Astrocyte (in vitro differentiated cells and primary cell): ENCODE data around the gene VPS13C. TPM values are rescaled to one million over a fixed set of nuclear protein-coding genes. Genes with fewer than 3 reads are reported as not detected.

Source experiments
- DNase-seq: peaks from one replicate; pipeline ENCODE4 v3.0.0-alpha.2; 2010; ENCODE audit warnings: low read depth
- FAIRE-seq: peaks from 2 replicates; lab custom pipeline; 2011; peaks lifted over from hg19 to GRCh38; lab: Jason Lieb, UNC
- H2AFZ ChIP-seq: 2 replicates; pipeline ENCODE4 v1.6.0; 2012; ENCODE audit warnings: low read depth, low read length, inconsistent platforms
- H3K27ac ChIP-seq: 2 replicates; pipeline ENCODE4 v1.5.1; 2011; ENCODE audit warnings: low read depth, low read length, inconsistent platforms
- H3K27me3 ChIP-seq: 2 replicates; pipeline ENCODE4 v1.6.0; 2011; ENCODE audit warnings: low read length, inconsistent platforms; ENCODE audit not compliant: insufficient read depth
- H3K36me3 ChIP-seq: 2 replicates; pipeline ENCODE4 v1.5.1; 2011; ENCODE audit warnings: low read length, inconsistent platforms; ENCODE audit not compliant: insufficient read depth
- H3K4me1 ChIP-seq: 2 replicates; pipeline ENCODE4 v1.5.1; 2011; ENCODE audit warnings: low read length, inconsistent platforms; ENCODE audit not compliant: insufficient read depth
- H3K4me2 ChIP-seq: 2 replicates; pipeline ENCODE4 v1.6.0; 2012; ENCODE audit warnings: low read length, inconsistent platforms
- H3K4me3 ChIP-seq: 2 replicates; pipeline ENCODE4 v1.5.1; 2011; ENCODE audit warnings: low read depth, mild to moderate bottlenecking, low read length, inconsistent platforms; ENCODE audit not compliant: insufficient read depth
- H3K79me2 ChIP-seq: 2 replicates; pipeline ENCODE4 v1.6.0; 2012; ENCODE audit warnings: mild to moderate bottlenecking, low read length, inconsistent platforms; ENCODE audit not compliant: insufficient read depth
- H3K9ac ChIP-seq: 2 replicates; pipeline ENCODE4 v1.6.0; 2012; ENCODE audit warnings: mild to moderate bottlenecking, low read length, inconsistent platforms
- H3K9me3 ChIP-seq: 2 replicates; pipeline ENCODE4 v1.5.1; 2012; ENCODE audit warnings: low read depth, mild to moderate bottlenecking, low read length, inconsistent platforms; ENCODE audit not compliant: insufficient read depth
- H4K20me1 ChIP-seq: 2 replicates; pipeline ENCODE4 v1.6.0; 2012; ENCODE audit warnings: low read length, inconsistent platforms; ENCODE audit not compliant: insufficient read depth
- H3K27ac Mint-ChIP-seq: one replicate; pipeline ENCODE4 v1.8.0; 2021; ENCODE audit warnings: mild to moderate bottlenecking, mixed read lengths; ENCODE audit not compliant: unreplicated experiment
- H3K27me3 Mint-ChIP-seq: one replicate; pipeline ENCODE4 v1.8.0; 2021; ENCODE audit warnings: low read depth, mixed read lengths; ENCODE audit not compliant: unreplicated experiment
- H3K36me3 Mint-ChIP-seq: one replicate; pipeline ENCODE4 v1.8.0; 2021; ENCODE audit warnings: low read depth, mixed read lengths; ENCODE audit not compliant: unreplicated experiment
- H3K4me1 Mint-ChIP-seq: one replicate; pipeline ENCODE4 v1.8.0; 2021; ENCODE audit warnings: low read depth, mixed read lengths; ENCODE audit not compliant: unreplicated experiment
- H3K4me3 Mint-ChIP-seq: one replicate; pipeline ENCODE4 v1.8.0; 2021; ENCODE audit warnings: mild to moderate bottlenecking, moderate library complexity, mixed read lengths; ENCODE audit not compliant: unreplicated experiment
- H3K9me3 Mint-ChIP-seq: one replicate; pipeline ENCODE4 v1.8.0; 2021; ENCODE audit warnings: mild to moderate bottlenecking, mixed read lengths; ENCODE audit not compliant: unreplicated experiment
- CTCF ChIP-seq: IDR thresholded peaks from 2 replicates; pipeline ENCODE4 v1.5.1; 2011; ENCODE audit warnings: low read depth, mild to moderate bottlenecking, inconsistent platforms, low read length, moderate library complexity; ENCODE audit not compliant: insufficient read depth
- EZH2 ChIP-seq: IDR thresholded peaks from 2 replicates; pipeline ENCODE4 v1.6.1; 2012; ENCODE audit warnings: mild to moderate bottlenecking, low read length, inconsistent platforms; ENCODE audit not compliant: insufficient read depth
- total RNA-seq: library from RNA; stranded (reverse); gene quantifications from 2 replicates; pipeline ENCODE4 v1.2.1, GENCODE V29; 2021

The VPS13C gene
- total RNA-seq, 1 donor from 2014 or later: 35.4 TPM

- no peak for TF ChIP-seq CTCF
- H3K4me1 Mint-ChIP-seq: no peaks in the 10 kb centered on the region
- FAIRE-seq: no peak
Observed at GRCh38 chr15:61816856-61817255, 243.4 kb downstream of the VPS13C start.

GRCh38 chr15:61815356-61816083, 244.7 kb downstream of the VPS13C start:
- H3K27ac Mint-ChIP-seq: no peak overlapping the region
- H2AFZ ChIP-seq: no peak overlapping the region
- peaks cover 7% of the 10 kb centered on the region for H3K27me3 ChIP-seq
- H3K36me3 Mint-ChIP-seq: no peaks in the 10 kb centered on the region
- H3K4me3 ChIP-seq: no peak overlapping the region
- H3K4me2 ChIP-seq: no peak overlapping the region
- H3K79me2 ChIP-seq: no peaks in the 10 kb centered on the region
- H3K4me1 ChIP-seq: no peaks in the 10 kb centered on the region
- no peaks in the 10 kb centered on the region for H3K36me3 ChIP-seq
- H3K27me3 Mint-ChIP-seq: peaks cover 17% of the 10 kb centered on the region
- no peak overlapping the region for H3K9ac ChIP-seq
- H3K4me1 Mint-ChIP-seq: no peaks in the 10 kb centered on the region
- no peak for FAIRE-seq
- no peaks in the 10 kb centered on the region for H3K9me3 ChIP-seq
- H4K20me1 ChIP-seq: no peaks in the 10 kb centered on the region
- no peak for DNase-seq
- no peak overlapping the region for H3K27ac ChIP-seq
- no peaks in the 10 kb centered on the region for H3K9me3 Mint-ChIP-seq
- no peak overlapping the region for H3K4me3 Mint-ChIP-seq
- TF ChIP-seq CTCF: no peak

More at GRCh38 chr15:61816856-61817255, 243.4 kb downstream of the VPS13C start:
- H3K4me3 Mint-ChIP-seq: no peak overlapping the region
- no peak overlapping the region for H3K27ac ChIP-seq
- no peak overlapping the region for H3K4me3 ChIP-seq
- no peak overlapping the region for H3K9ac ChIP-seq
- H3K27me3 ChIP-seq: peaks cover 7% of the 10 kb centered on the region
- H3K79me2 ChIP-seq: no peaks in the 10 kb centered on the region
- no peak overlapping the region for H3K4me2 ChIP-seq
- no peaks in the 10 kb centered on the region for H3K36me3 Mint-ChIP-seq
- no peak overlapping the region for H3K27ac Mint-ChIP-seq
- peaks cover 28% of the 10 kb centered on the region for H3K27me3 Mint-ChIP-seq
- H3K4me1 ChIP-seq: no peaks in the 10 kb centered on the region
- H3K9me3 Mint-ChIP-seq: no peaks in the 10 kb centered on the region
- no peaks in the 10 kb centered on the region for H3K9me3 ChIP-seq
- H2AFZ ChIP-seq: no peak overlapping the region
- no peaks in the 10 kb centered on the region for H4K20me1 ChIP-seq
- DNase-seq: no peak
- no peaks in the 10 kb centered on the region for H3K36me3 ChIP-seq

GRCh38 chr15:61812476-61812875, 247.8 kb downstream of the VPS13C start:
- no peak overlapping the region for H3K9ac ChIP-seq
- DNase-seq: no peak
- H3K4me3 Mint-ChIP-seq: no peak overlapping the region
- peaks cover 7% of the 10 kb centered on the region for H3K27me3 ChIP-seq
- no peak overlapping the region for H2AFZ ChIP-seq
- H3K27me3 Mint-ChIP-seq: peaks cover 17% of the 10 kb centered on the region
- no peaks in the 10 kb centered on the region for H3K9me3 ChIP-seq
- no peak for FAIRE-seq
- no peaks in the 10 kb centered on the region for H3K79me2 ChIP-seq
- TF ChIP-seq EZH2: no peak
- TF ChIP-seq CTCF: no peak
- H4K20me1 ChIP-seq: no peaks in the 10 kb centered on the region
- H3K27ac Mint-ChIP-seq: no peak overlapping the region
- H3K4me2 ChIP-seq: no peak overlapping the region
- no peaks in the 10 kb centered on the region for H3K9me3 Mint-ChIP-seq
- H3K36me3 ChIP-seq: no peaks in the 10 kb centered on the region
- H3K4me1 ChIP-seq: no peaks in the 10 kb centered on the region
- H3K36me3 Mint-ChIP-seq: no peaks in the 10 kb centered on the region
- no peaks in the 10 kb centered on the region for H3K4me1 Mint-ChIP-seq
- no peak overlapping the region for H3K27ac ChIP-seq
- no peak overlapping the region for H3K4me3 ChIP-seq
